GM21737 (cell line): ENCODE measurements around the gene CLK2.
"Not testable (repeated sequence)": the region's sequence is repeated elsewhere in the genome, so short reads cannot be mapped to it uniquely, and the experiment has no call there.

Experiments
- ATAC-seq: cut with Tn5 transposase; IDR thresholded peaks from one replicate; pipeline ENCODE4 v1.9.1; 2021; ENCODE audit warnings: mild to moderate bottlenecking, moderate library complexity; ENCODE audit not compliant: unreplicated experiment

The CLK2 gene

GRCh38 chr1:155268630-155269029 lies 4.7 kb downstream of the CLK2 start:
- ATAC-seq = no peak

GRCh38 chr1:155267373-155267772 lies 5.9 kb downstream of the CLK2 start:
- ATAC-seq = no peak

- no peak for ATAC-seq
These were observed 6.8 kb downstream of the CLK2 start for GRCh38 chr1:155266553-155266952.

- ATAC-seq = no peak
These were observed 10.2 kb downstream of the CLK2 start for GRCh38 chr1:155263067-155263466.

GRCh38 chr1:155261852-155262673 lies 11.2 kb downstream of the CLK2 start, which contains the start of gene SCAMP3:
Gene SCAMP3 (minus strand): TSS chr1:155262360. CDS start chr1:155262151, 209 bp downstream.
- peak; percentile 80 for ATAC-seq

GRCh38 chr1:155261493-155261851 lies 11.8 kb downstream of the CLK2 start:
- ATAC-seq = no peak

GRCh38 chr1:155260276-155260675 lies 13.0 kb downstream of the CLK2 start:
- no peak for ATAC-seq

- ATAC-seq = no peak
These were observed 17.0 kb downstream of the CLK2 start for GRCh38 chr1:155256058-155256852.

GRCh38 chr1:155255243-155256007 lies 17.9 kb downstream of the CLK2 start, which contains the start of gene ENTREP3:
Gene ENTREP3 (minus strand): TSS chr1:155255483. CDS start chr1:155254877, 606 bp downstream.
- ATAC-seq = no peak

- ATAC-seq = no peak
These were observed 18.5 kb downstream of the CLK2 start for GRCh38 chr1:155254714-155255242.

GRCh38 chr1:155254228-155254713 lies 19.0 kb downstream of the CLK2 start:
- ATAC-seq = no peak

GRCh38 chr1:155253797-155254196 lies 19.5 kb downstream of the CLK2 start:
- no peak for ATAC-seq

GRCh38 chr1:155253208-155253607 lies 20.1 kb downstream of the CLK2 start:
- ATAC-seq = no peak

- no peak for ATAC-seq
These were observed 21.7 kb downstream of the CLK2 start for GRCh38 chr1:155251566-155251965.

- ATAC-seq = peak; percentile 80
These were observed 22.5 kb downstream of the CLK2 start for GRCh38 chr1:155250633-155251449.

- ATAC-seq = peak; percentile 11
These were observed 23.1 kb downstream of the CLK2 start for GRCh38 chr1:155250246-155250632.

- no peak for ATAC-seq
These were observed 25.4 kb downstream of the CLK2 start for GRCh38 chr1:155247667-155248553.

- ATAC-seq = not testable (repeated sequence)
These were observed 26.5 kb downstream of the CLK2 start for GRCh38 chr1:155246796-155247195.

- no peak for ATAC-seq
These were observed 28.2 kb downstream of the CLK2 start for GRCh38 chr1:155245163-155245524.
